Panc1 (cell line): Measurements from ENCODE around the gene CUX1.

Source experiments
- POLR2AphosphoS5 ChIP-seq: IDR thresholded peaks from 2 replicates; pipeline ENCODE4 v1.6.1; 2012; ENCODE audit warnings: mild to moderate bottlenecking, low read depth, low read length, moderate library complexity
- SIN3A ChIP-seq: IDR thresholded peaks from 2 replicates; pipeline ENCODE4 v1.6.1; 2012; ENCODE audit warnings: low read depth, mild to moderate bottlenecking, low read length, moderate library complexity, borderline replicate concordance; ENCODE audit not compliant: insufficient read depth
- TCF7L2 ChIP-seq: IDR thresholded peaks from 2 replicates; pipeline ENCODE4 v1.6.1; 2011; ENCODE audit warnings: mild to moderate bottlenecking, low read depth, low read length, inconsistent platforms
- TF ChIP-seq, protein P1 (sequence below): fragments of 450-650 bp; IDR thresholded peaks from 2 replicates; pipeline ENCODE4 v1.5.1; 2017; ENCODE audit warnings: mild to moderate bottlenecking
- TF ChIP-seq, protein P2 (sequence below), 2 experiments: IDR thresholded peaks; 2 replicates each; pipeline ENCODE4 v1.6.1; 2011 to 2012; ENCODE audit warnings: low read depth in 2 of 2, control low read depth in 1 of 2, low read length in 1 of 2, mild to moderate bottlenecking in 1 of 2, moderate library complexity in 1 of 2; ENCODE audit not compliant: insufficient read depth in 1 of 2

DNA sequence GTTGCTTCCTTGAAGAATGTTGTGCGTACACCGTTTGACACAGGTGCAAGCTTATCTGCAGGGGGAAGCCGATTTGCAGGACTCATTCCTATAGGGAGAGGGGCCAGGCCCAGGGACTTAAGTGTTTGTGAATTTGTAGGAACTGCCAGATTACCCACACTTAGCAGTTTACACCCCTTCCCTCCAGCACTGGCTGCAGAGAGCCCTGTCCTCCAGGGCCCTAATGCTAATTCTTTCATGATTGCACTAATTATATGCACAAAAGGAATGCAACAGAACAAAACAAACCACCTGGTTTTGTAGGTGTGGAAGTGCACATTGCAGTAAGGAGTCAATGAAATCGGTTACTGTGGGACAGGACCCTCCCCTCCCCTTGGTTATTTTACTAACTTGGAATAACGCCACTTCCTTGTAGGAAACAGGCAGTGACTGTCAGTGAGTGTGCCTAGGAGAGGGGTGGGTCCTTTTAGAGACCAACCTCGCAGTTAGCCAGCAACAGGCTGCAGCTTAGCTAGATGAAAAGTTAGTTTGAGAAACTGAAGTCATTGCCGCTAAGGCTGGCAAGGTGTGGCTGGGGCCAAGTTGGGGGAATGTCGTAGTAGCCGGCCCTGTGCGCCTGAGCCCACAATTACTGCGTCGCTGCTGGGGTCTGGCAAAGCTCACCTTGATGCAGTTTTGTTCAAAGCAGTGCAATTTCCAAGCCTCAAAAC lies 60.6 kb downstream of the CUX1 start:
- TF ChIP-seq, protein P1, sequence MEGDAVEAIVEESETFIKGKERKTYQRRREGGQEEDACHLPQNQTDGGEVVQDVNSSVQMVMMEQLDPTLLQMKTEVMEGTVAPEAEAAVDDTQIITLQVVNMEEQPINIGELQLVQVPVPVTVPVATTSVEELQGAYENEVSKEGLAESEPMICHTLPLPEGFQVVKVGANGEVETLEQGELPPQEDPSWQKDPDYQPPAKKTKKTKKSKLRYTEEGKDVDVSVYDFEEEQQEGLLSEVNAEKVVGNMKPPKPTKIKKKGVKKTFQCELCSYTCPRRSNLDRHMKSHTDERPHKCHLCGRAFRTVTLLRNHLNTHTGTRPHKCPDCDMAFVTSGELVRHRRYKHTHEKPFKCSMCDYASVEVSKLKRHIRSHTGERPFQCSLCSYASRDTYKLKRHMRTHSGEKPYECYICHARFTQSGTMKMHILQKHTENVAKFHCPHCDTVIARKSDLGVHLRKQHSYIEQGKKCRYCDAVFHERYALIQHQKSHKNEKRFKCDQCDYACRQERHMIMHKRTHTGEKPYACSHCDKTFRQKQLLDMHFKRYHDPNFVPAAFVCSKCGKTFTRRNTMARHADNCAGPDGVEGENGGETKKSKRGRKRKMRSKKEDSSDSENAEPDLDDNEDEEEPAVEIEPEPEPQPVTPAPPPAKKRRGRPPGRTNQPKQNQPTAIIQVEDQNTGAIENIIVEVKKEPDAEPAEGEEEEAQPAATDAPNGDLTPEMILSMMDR = no peak
- TF ChIP-seq, protein P2, sequence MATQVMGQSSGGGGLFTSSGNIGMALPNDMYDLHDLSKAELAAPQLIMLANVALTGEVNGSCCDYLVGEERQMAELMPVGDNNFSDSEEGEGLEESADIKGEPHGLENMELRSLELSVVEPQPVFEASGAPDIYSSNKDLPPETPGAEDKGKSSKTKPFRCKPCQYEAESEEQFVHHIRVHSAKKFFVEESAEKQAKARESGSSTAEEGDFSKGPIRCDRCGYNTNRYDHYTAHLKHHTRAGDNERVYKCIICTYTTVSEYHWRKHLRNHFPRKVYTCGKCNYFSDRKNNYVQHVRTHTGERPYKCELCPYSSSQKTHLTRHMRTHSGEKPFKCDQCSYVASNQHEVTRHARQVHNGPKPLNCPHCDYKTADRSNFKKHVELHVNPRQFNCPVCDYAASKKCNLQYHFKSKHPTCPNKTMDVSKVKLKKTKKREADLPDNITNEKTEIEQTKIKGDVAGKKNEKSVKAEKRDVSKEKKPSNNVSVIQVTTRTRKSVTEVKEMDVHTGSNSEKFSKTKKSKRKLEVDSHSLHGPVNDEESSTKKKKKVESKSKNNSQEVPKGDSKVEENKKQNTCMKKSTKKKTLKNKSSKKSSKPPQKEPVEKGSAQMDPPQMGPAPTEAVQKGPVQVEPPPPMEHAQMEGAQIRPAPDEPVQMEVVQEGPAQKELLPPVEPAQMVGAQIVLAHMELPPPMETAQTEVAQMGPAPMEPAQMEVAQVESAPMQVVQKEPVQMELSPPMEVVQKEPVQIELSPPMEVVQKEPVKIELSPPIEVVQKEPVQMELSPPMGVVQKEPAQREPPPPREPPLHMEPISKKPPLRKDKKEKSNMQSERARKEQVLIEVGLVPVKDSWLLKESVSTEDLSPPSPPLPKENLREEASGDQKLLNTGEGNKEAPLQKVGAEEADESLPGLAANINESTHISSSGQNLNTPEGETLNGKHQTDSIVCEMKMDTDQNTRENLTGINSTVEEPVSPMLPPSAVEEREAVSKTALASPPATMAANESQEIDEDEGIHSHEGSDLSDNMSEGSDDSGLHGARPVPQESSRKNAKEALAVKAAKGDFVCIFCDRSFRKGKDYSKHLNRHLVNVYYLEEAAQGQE (IDR thresholded peaks at IDR 0.05; ENCODE audit: insufficient read depth in 1 of 2, low read depth in 2 of 2, low read length in 1 of 2) = no peak
- no peak for TF ChIP-seq SIN3A
- TF ChIP-seq POLR2AphosphoS5 = no peak
- no peak for TF ChIP-seq TCF7L2
